Fibroblast of peridontal ligament (primary cell): ENCODE results near the gene CPEB3.

ENCODE experiments used
- DNase-seq: peaks from one replicate; pipeline ENCODE4 v3.0.0-alpha.2; 2010; ENCODE audit errors: extremely low read depth

The CPEB3 gene

DNA sequence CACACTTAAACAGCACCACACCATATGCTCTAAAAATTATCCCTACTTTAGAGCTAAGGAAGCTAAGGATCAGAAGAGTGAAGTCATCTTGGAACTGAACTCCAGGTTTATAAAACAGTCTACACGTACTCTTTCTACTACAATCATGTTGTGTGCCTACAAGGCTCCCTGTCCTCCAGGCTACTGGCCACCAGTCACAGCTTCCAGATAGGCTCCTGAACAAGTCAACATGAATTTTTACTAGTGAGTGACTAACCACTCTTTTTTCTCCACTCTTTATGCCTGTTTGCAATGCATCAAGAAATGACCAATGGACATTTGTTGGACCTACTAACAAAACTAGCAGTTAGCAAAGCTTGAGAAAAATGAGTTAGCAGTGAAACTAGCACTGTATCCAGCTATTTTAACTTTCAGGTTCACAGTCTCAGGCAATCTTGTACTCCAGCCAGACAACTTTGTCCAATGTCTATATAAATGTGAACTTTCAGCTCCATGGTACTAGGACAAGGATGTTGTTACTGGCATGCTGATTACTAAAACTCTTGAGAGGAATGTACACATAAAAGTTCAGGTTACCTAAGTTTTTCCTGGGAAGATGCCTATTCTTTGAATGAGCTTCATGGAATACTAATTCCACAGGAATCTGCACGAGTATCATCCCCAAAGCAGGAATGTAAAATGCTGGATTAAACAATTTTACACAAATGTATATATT is 187.3 kb downstream of the CPEB3 start:
- peak; percentile 41 for DNase-seq

- DNase-seq: no peak
Observed at GRCh38 chr10:92102601-92103213, 188.2 kb downstream of the CPEB3 start.

GRCh38 chr10:92094960-92095359 is 195.9 kb downstream of the CPEB3 start:
- DNase-seq: no peak

GRCh38 chr10:92091965-92092364 is 198.9 kb downstream of the CPEB3 start:
- DNase-seq: no peak

- DNase-seq: peak; percentile 86
Observed at GRCh38 chr10:92087750-92088395, 203.0 kb downstream of the CPEB3 start.

GRCh38 chr10:92082583-92083280 is 208.1 kb downstream of the CPEB3 start:
- peak; percentile 58 for DNase-seq

DNA sequence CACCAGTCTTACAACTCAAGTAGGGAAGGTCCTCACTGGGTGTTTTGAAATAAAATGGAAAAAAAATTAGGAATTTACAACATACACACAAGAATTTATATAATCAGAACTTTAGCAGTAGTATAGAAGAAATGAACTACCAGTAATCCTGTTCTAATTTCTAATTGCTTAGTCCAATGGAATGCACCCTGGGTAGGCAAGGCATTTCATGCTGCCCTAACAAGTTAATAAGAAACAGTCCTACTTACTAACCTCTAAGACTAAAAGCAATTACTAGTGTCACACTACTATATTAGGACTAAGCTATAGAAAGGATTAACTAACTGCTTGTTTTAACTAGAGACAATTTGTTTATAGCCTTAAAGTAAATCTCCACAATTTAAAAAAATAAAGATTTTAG is 209.2 kb downstream of the CPEB3 start:
- DNase-seq: peak; percentile 59

DNA sequence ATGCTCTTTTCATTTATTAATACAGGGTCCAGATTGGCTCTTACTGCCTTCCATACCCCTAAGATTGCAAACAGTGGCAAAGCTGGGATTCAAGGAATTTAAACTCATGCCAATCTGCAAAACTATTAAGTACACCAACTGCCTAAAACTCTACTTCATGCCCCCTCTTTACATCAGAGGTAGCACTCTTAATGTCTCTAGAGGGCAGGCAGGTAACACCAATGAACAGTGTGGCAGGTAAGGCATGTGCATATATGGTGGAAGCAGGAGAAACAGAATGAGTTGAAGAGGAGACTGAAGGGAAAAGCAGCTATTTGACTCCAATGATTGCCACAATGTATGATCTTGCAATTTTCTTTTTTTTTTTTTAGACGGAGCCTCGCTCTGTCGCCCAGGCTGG is 210.6 kb downstream of the CPEB3 start:
- no peak for DNase-seq

DNA sequence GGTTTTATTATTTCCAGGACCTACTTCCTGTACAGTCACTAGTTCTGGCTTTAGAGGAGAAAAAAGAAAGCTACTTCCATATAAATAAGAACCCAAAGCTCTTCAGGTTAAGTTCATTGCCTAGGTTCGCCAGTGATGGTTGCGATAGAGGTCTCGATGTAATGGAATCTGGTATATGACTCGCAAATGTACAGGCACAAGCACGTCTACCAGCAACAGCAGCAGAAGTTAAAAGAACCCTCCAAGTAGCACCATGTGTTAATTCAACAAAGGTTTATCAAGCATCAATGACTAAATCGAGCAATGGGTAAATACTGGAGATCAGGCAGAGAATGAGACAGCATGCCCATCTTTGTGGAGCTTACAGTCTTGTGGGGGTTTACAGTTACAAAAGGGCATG is 211.9 kb downstream of the CPEB3 start:
- no peak for DNase-seq

- DNase-seq: no peak
Observed at GRCh38 chr10:92076722-92077121, 214.2 kb downstream of the CPEB3 start.

- no peak for DNase-seq
Observed at GRCh38 chr10:92075829-92076228, 215.0 kb downstream of the CPEB3 start.

DNA sequence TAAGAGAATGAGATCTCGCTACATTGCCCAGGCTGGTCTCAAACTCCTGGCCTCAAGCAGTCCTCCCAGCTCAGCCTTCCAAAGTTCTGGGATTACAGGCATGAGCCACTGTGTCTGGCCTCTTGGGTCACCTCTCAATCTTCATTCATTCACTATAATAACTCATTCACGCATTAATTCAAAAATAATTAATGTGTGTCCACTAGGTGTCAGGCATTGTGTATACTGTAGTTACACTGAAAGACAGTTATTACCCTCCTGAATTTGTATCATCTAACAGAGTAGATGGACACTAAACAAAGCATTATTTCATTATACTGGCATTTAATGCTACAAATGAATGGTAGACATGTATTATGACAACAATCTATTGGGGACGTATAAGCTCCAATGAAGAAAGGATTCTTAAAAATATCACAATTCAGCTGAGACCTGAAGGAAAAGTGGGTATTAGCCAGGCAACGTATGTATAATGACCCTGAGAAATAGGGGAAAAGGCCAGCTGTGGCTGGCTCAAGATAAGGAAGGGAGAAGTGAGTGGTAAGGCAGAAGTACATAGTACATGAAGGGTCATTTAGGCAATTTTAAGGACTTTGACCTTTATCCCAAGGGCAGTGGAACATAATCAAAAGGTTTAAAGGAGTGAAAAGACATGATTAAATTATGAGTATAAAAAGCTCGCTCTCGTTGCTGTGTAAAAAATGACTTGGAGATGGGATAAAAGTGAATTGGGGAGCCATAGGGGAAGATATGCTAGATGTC is 216.6 kb downstream of the CPEB3 start:
- DNase-seq: peak; percentile 12

DNA sequence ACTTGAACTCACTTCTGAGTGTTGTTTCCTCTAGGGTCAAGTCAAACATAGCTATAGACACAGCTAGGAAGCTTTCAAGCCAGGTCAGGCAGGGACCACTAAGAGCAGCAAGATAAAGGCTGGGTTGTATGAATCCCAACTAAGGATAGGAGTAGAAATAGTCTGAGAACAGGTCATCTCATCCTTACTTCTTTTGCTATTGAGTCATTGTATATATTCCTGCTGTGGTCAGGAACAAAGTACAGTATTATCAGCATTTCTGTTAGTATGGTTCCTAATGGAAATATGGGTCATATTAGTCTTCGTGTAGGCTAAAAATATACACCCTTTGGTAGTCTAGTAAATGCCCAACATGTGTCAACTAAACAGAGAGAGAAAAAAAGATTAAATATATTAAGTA is 222.0 kb downstream of the CPEB3 start:
- DNase-seq: no peak

GRCh38 chr10:92066386-92066785 is 224.5 kb downstream of the CPEB3 start:
- DNase-seq: no peak

DNA sequence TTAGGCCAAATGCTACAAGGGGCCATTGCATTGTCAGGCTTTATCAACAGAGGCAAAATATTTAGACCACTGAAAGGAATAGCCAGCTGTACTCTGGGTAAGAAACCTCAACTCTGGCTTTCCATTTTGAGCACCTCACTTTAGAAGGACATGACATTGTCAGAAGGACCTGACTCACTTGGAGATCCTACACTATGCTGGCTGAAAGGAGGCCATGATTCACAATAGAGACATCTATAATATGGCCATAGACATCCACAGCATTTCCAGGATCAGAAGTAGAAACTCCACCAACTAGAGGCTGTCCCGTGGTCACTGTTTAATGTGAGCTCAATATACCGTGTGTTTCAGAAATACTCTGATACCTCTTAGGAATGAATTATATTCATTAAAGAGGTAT is 226.4 kb downstream of the CPEB3 start:
- no peak for DNase-seq

DNA sequence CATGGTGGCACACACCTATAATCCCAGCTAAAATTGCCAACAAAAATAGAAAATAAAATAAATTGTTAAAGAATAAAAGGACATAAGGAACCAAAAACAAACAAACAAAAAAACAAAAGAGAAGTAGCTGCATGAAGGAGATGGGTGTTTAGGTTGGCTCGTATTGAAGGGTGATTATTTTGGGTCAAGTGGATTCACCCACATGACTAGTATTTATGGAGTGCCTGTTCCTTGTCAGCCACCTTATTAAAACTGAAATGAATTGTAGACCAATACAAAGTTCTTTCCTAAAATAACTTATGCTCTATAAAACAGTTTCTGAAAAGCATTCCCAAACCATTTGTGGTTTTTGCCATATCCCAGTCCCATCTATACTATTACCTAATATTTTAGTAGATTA is 228.6 kb downstream of the CPEB3 start:
- DNase-seq: no peak

- no peak for DNase-seq
Observed at GRCh38 chr10:92054807-92055206, 236.1 kb downstream of the CPEB3 start.

- no peak for DNase-seq
Observed at GRCh38 chr10:92052741-92053140, 238.1 kb downstream of the CPEB3 start.

GRCh38 chr10:92052088-92052487 is 238.8 kb downstream of the CPEB3 start:
- DNase-seq: no peak

DNA sequence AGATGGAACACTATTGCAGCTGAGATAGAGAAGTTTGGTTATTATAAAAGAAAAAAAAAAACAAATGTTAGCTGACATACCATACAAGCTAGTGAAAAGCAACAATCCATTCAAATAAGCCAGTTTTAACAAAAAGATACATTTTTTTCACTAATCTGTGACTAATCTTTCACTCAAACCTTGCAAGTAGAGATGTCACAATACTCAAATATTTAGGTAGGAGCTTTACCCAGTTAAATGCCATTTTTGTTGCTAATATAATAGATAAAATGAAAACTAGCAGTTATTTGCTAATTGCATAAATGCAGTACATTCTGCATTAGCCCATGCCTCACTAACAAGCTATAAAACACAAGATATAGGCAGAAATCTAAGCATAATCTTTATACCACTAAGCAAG is 243.7 kb downstream of the CPEB3 start:
- no peak for DNase-seq

- DNase-seq: no peak
Observed at GRCh38 chr10:92045641-92046106, 245.2 kb downstream of the CPEB3 start.

- no peak for DNase-seq
Observed at GRCh38 chr10:92042541-92042940, 248.3 kb downstream of the CPEB3 start.
